ENCODE measurements around the gene ERFL.

ERFL gene

DNA sequence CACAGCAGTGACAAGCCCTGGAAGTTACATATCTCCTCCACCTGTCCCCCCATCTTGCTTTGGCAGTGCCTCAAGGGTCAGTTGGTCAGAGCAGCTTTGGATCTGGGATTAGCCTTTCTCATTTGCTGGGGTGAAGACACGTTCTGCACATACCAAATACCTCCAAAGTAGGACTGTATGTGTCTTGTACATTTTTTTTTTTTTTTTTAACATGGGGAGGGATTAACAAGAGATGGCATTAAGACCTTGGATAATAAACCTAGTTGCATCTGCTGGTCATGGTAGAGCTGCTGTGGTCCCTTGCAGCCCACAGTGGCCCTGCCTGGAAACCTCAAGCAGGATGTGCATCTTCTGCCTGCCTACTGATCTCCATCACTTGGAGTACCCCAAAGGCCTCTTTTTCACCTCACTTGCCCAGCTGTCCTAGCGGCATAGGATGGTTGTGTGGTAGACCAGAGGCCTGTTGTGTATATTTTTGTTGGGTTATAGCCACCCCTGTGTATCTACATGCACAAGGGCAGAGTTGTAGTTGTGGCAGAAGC, 65.7 kb downstream of the ERFL start:
- TF ChIP-seq YY1 (IDR thresholded peaks at IDR 0.05; ENCODE audit: insufficient read depth, insufficient read length) (no peak), ZNF274 (IDR thresholded peaks at IDR 0.05; ENCODE audit: low read depth, low read length) (no peak), SUZ12 (IDR thresholded peaks at IDR 0.05; ENCODE audit: extremely low read depth, insufficient read depth, insufficient read length) (no peak)

DNA sequence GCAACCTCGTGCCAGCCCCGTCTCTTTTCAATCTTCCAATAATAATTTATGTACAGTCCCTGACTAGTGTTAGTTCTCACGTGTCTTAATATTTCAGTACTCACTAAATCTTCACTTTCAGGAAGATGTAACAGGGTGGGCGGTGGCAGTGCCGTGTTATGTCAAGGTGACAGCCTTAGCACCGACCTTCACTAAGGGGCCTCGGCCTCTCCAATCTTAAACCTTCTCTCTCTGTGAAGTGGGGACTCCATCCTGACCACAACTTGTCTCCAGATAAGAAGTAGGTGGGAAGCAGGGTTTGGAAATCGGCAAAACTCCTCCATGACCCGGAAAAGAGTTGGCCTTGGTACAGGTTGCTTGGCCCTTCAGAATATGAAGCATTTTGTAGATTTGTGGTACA, 66.4 kb downstream of the ERFL start:
- H3K4me1 ChIP-seq (ENCODE audit: insufficient read depth, insufficient read length): peaks cover 10% of the 10 kb centered on the region
- no peak for DNase-seq (ENCODE audit: low read depth, low spot score)
- no peaks in the 10 kb centered on the region for H3K9me3 ChIP-seq (ENCODE audit: insufficient read depth, low read length)
- H3K36me3 ChIP-seq (ENCODE audit: insufficient read depth, insufficient read length, low read length): peaks cover 59% of the 10 kb centered on the region
- H3K27me3 ChIP-seq (ENCODE audit: insufficient read depth, insufficient read length): no peaks in the 10 kb centered on the region
- peak overlapping the region; percentile 100 for H3K9ac ChIP-seq (ENCODE audit: insufficient read length, low read depth)
- no peak for TF ChIP-seq ZNF274 (IDR thresholded peaks at IDR 0.05; ENCODE audit: low read depth, low read length)
- TF ChIP-seq SUZ12 (IDR thresholded peaks at IDR 0.05; ENCODE audit: extremely low read depth, insufficient read depth, insufficient read length): no peak
- no peak for TF ChIP-seq YY1 (IDR thresholded peaks at IDR 0.05; ENCODE audit: insufficient read depth, insufficient read length)
- H3K4me3 ChIP-seq (ENCODE audit: insufficient read length, low read depth): peak overlapping the region; percentile 99

More for the DNA sequence above, 65.7 kb downstream of the ERFL start:
- H3K36me3 ChIP-seq (ENCODE audit: insufficient read depth, insufficient read length, low read length): peaks cover 65% of the 10 kb centered on the region
- H3K27me3 ChIP-seq (ENCODE audit: insufficient read depth, insufficient read length): no peaks in the 10 kb centered on the region
- DNase-seq (ENCODE audit: low read depth, low spot score): no peak
- H3K4me1 ChIP-seq (ENCODE audit: insufficient read depth, insufficient read length): peaks cover 10% of the 10 kb centered on the region
- peak overlapping the region; percentile 99 for H3K4me3 ChIP-seq (ENCODE audit: insufficient read length, low read depth)
- H3K9ac ChIP-seq (ENCODE audit: insufficient read length, low read depth): peak overlapping the region; percentile 100
- no peaks in the 10 kb centered on the region for H3K9me3 ChIP-seq (ENCODE audit: insufficient read depth, low read length)

DNA sequence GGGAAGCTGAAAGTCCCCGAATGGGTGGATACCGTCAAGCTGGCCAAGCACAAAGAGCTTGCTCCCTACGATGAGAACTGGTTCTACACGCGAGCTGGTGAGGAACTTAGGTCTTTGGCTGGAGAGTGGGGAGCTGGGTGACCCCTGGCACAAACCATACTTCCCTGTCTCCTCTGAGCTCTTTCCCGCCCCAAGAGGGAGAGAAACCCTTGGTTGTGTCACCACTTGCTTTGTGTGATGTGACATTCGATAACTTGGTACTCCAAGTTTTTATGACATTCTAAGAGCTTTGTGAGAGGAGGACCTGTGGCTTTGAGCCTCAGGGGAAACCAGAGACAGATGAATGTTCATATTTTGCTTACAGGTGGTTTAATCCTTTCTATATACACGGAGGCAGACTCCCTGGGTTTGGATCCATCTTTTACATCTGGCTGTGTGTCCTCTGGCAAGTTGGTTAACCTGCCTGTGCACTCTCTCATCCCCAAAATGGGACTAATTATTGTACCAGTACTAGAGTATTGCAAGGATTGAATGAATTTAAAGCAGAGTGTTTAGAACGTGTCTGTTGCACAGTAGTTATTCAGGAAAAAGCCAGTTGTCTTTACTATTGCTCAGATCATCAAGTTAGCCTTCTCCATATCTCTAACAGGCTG, 67.0 kb downstream of the ERFL start:
- peaks cover 10% of the 10 kb centered on the region for H3K4me1 ChIP-seq (ENCODE audit: insufficient read depth, insufficient read length)
- H3K36me3 ChIP-seq (ENCODE audit: insufficient read depth, insufficient read length, low read length): peaks cover 55% of the 10 kb centered on the region
- peak overlapping the region; percentile 100 for H3K9ac ChIP-seq (ENCODE audit: insufficient read length, low read depth)
- TF ChIP-seq SUZ12 (IDR thresholded peaks at IDR 0.05; ENCODE audit: extremely low read depth, insufficient read depth, insufficient read length) (no peak), YY1 (IDR thresholded peaks at IDR 0.05; ENCODE audit: insufficient read depth, insufficient read length) (no peak), ZNF274 (IDR thresholded peaks at IDR 0.05; ENCODE audit: low read depth, low read length) (no peak)
- H3K4me3 ChIP-seq (ENCODE audit: insufficient read length, low read depth): peak overlapping the region; percentile 99
- H3K9me3 ChIP-seq (ENCODE audit: insufficient read depth, low read length): no peaks in the 10 kb centered on the region
- H3K27me3 ChIP-seq (ENCODE audit: insufficient read depth, insufficient read length): no peaks in the 10 kb centered on the region
- no peak for DNase-seq (ENCODE audit: low read depth, low spot score)

DNA sequence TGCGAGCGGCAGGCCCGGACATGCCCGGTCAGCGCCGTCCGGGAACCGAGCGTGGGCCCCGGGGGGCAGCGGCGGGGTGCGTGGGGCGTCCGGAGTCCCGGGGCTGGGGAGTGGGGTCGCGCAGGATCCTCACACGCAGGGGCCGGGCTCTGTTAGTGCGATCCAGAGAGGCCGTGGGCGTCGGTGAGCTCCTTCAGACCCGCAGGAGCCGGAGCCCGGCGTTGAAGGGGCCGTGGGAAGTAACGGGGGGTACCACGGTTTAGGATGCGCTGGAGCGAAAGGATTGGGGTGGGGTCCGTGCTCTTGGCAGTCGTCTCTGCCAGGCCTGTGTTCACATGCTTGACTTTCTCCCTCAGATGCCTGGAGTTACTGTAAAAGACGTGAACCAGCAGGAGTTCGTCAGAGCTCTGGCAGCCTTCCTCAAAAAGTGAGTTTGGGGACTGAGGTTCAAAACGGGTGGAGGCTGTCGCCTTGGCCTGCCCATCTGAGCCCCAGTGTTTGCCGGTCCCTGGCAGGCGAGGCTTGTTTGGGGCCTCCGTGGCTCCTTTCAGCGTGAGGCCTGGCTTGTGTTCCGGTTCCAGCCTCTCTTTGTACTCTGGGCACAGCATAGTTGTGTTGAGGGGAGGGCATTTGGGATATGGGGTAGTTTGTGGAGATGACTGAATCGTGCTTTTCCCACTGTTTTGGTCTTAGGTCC, 67.7 kb downstream of the ERFL start:
- H3K36me3 ChIP-seq (ENCODE audit: insufficient read depth, insufficient read length, low read length): peaks cover 52% of the 10 kb centered on the region

DNA sequence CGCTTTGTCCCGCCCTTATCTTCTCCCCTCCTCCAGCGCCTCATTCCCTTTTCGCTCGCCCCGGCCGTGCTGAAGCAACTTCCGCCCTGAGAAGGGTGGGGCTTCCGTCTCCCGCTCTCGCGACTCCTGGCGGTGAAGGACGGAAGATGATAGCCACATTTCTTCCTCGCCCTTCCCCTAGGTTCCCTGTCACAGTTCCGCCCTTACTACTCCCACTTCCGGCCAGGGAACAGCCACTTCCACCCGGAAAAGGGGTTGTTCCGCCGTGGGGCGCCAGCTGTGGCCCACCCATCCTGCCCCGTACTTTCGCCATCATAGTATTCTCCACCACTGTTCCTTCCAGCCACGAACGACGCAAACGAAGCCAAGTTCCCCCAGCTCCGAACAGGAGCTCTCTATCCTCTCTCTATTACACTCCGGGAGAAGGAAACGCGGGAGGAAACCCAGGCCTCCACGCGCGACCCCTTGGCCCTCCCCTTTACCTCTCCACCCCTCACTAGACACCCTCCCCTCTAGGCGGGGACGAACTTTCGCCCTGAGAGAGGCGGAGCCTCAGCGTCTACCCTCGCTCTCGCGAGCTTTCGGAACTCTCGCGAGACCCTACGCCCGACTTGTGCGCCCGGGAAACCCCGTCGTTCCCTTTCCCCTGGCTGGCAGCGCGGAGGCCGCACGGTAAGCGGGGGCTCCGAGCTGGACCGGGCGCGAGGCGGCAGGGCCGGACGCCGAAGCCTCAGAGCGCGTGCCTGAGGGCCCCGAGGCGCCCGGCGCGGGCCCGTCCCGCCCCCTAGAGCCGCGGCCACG, 68.4 kb downstream of the ERFL start, which contains the start of gene RPS19:
Gene RPS19 (plus strand): TSS at position 638 of the 801 bp plus-strand sequence. CDS start 520 bp downstream, outside the sequence.
- H3K27me3 ChIP-seq (ENCODE audit: insufficient read depth, insufficient read length): no peaks in the 10 kb centered on the region
- no peaks in the 10 kb centered on the region for H3K9me3 ChIP-seq (ENCODE audit: insufficient read depth, low read length)
- peak within 1 kb of the TSS; percentile 100 for H3K9ac ChIP-seq (ENCODE audit: insufficient read length, low read depth)
- peak within 1 kb of the TSS; percentile 99 for H3K4me3 ChIP-seq (ENCODE audit: insufficient read length, low read depth)
- peaks cover 10% of the 10 kb centered on the region for H3K4me1 ChIP-seq (ENCODE audit: insufficient read depth, insufficient read length)
- peaks cover 45% of the 10 kb centered on the region for H3K36me3 ChIP-seq (ENCODE audit: insufficient read depth, insufficient read length, low read length)
- TF ChIP-seq SUZ12 (IDR thresholded peaks at IDR 0.05; ENCODE audit: extremely low read depth, insufficient read depth, insufficient read length) (no peak), YY1 (IDR thresholded peaks at IDR 0.05; ENCODE audit: insufficient read depth, insufficient read length) (no peak), ZNF274 (IDR thresholded peaks at IDR 0.05; ENCODE audit: low read depth, low read length) (no peak)
- DNase-seq (ENCODE audit: low read depth, low spot score): peak; percentile 94

More for the DNA sequence above, 67.7 kb downstream of the ERFL start:
- no peak for DNase-seq (ENCODE audit: low read depth, low spot score)
- Histone ChIP-seq H3K9ac (ENCODE audit: insufficient read length, low read depth) (peak overlapping the region; percentile 100), H3K4me1 (ENCODE audit: insufficient read depth, insufficient read length) (peaks cover 10% of the 10 kb centered on the region), H3K27me3 (ENCODE audit: insufficient read depth, insufficient read length) (no peaks in the 10 kb centered on the region), H3K9me3 (ENCODE audit: insufficient read depth, low read length) (no peaks in the 10 kb centered on the region), H3K4me3 (ENCODE audit: insufficient read length, low read depth) (peak overlapping the region; percentile 99)
- TF ChIP-seq ZNF274 (IDR thresholded peaks at IDR 0.05; ENCODE audit: low read depth, low read length): no peak
- no peak for TF ChIP-seq SUZ12 (IDR thresholded peaks at IDR 0.05; ENCODE audit: extremely low read depth, insufficient read depth, insufficient read length)
- no peak for TF ChIP-seq YY1 (IDR thresholded peaks at IDR 0.05; ENCODE audit: insufficient read depth, insufficient read length)

DNA sequence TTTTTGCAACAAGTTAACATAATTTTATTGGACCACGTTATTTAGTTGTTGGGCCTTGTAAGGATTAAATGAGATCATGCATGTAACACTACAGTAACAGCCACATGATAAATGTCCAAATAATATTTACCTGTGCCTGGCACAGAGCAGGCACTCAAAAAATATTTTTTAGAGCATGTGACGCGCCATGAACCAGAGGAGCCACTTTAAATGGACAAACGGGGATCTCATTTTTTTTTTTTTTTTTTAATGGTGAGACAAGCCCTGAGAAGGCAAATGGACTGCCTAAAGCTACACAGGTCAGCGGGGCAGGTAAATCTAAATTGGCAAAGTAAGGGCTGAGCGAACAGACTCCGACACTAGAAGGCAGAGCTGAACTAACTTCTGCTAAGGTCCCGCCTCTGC, 69.0 kb downstream of the ERFL start:
- Histone ChIP-seq H3K4me1 (ENCODE audit: insufficient read depth, insufficient read length) (peaks cover 5% of the 10 kb centered on the region), H3K27me3 (ENCODE audit: insufficient read depth, insufficient read length) (no peaks in the 10 kb centered on the region), H3K4me3 (ENCODE audit: insufficient read length, low read depth) (no peak overlapping the region), H3K36me3 (ENCODE audit: insufficient read depth, insufficient read length, low read length) (peaks cover 39% of the 10 kb centered on the region), H3K9me3 (ENCODE audit: insufficient read depth, low read length) (no peaks in the 10 kb centered on the region), H3K9ac (ENCODE audit: insufficient read length, low read depth) (peak overlapping the region; percentile 64)
- DNase-seq (ENCODE audit: low read depth, low spot score): no peak
- TF ChIP-seq SUZ12 (IDR thresholded peaks at IDR 0.05; ENCODE audit: extremely low read depth, insufficient read depth, insufficient read length) (no peak), YY1 (IDR thresholded peaks at IDR 0.05; ENCODE audit: insufficient read depth, insufficient read length) (no peak), ZNF274 (IDR thresholded peaks at IDR 0.05; ENCODE audit: low read depth, low read length) (no peak)

Measured in NT2/D1 (cell line).